Kidney glomerular epithelial cell (primary cell): ENCODE measurements around the gene SFN.

Experiments used
- DNase-seq: peaks from one replicate; lab custom pipeline; 2025; lab: John Stamatoyannopoulos, UW

The SFN gene

DNA sequence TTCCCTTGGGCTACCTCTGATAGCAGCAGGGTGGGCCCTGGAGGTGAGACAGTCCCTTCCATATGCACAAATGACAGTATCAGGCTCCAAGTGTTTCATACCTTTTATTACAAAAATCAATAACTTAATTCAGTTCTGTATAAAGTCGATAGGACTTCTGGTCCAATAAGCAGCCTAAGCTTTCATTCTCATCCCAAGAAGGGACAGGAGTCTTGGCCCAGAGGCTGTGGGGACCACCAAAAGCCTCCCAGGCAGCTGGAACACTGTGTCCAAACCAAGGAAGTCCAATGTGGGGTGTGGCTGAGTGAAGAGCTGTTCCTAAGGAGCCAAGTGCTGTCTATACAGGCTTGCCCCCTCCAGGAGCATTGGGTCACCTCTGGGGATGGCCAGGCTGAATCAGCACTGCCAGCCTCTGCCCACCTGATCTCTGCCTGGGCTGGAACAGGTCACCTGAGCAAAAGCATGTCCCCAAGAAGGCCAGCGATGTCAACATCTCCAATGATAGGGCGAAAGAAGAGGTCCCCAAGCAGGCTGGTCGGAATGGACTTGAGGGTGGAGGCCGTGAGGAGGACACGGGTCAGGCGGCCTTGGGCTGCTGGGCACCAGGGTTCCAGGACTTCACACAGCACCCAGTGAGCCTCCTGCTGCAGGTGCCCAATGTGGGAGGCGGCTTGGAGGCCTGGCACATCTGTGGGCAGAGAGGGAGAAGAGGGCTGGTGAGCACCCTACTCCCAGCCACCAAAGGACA is 48.6 kb downstream of the SFN start:
- no peak for DNase-seq

DNA sequence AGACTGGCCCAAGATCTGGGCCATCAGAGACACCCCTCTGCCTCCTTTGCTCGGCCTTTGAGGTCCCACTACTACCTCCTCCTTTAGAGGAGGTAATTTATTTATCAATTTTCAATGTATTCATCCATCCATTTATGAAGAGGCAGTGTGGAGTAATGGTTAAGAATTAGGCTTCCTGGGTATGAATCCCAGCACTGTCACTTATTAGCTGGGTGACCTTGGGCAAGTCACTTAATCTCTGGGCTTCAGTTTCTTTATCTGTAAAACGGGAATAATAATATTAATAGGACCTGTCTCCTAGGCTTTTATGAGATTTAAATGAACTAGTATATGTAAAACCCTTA is 49.2 kb downstream of the SFN start:
- no peak for DNase-seq

GRCh38 chr1:26913389-26913753 is 50.4 kb downstream of the SFN start:
- no peak for DNase-seq
